H1 (cell line): Measurements from ENCODE around the gene MRTFB. TPM values are rescaled to one million over a fixed set of nuclear protein-coding genes. Genes with fewer than 3 reads are reported as not detected.

Source experiments
- CTCF ChIA-PET: fragments of 300-600 bp; sonication (Branson Sonifier 250); formaldehyde crosslinking; loops from one replicate; lab custom pipeline; 2021; ENCODE audit not compliant: partially characterized antibody; lab: Charles Lee
- POLR2A ChIA-PET: fragments of 300-600 bp; sonication (Branson Sonifier 250); formaldehyde crosslinking; loops from one replicate; lab custom pipeline; 2021; ENCODE audit warnings: inconsistent platforms; ENCODE audit not compliant: partially characterized antibody; lab: Charles Lee
- DNase-seq, 2 experiments: peaks; one replicate each; pipeline versions ENCODE4 v3.0.0 to v3.0.0-alpha.2; 2010 to 2022; ENCODE audit warnings: low spot score in 2 of 2, low read depth in 1 of 2, mixed read lengths in 1 of 2
- FAIRE-seq: peaks from 2 replicates; lab custom pipeline; 2011; peaks lifted over from hg19 to GRCh38; lab: Jason Lieb, UNC
- H2AFZ ChIP-seq: 2 replicates; pipeline ENCODE4 v1.8.1; 2012; ENCODE audit warnings: low read length, inconsistent platforms
- H2AK5ac ChIP-seq: 2 replicates; pipeline ENCODE4 v1.6.1; 2013; ENCODE audit warnings: low read depth, low read length
- H2BK120ac ChIP-seq: replicated peaks from 2 replicates; pipeline ENCODE3; 2013; ENCODE audit warnings: low read depth, low read length, inconsistent platforms
- H2BK12ac ChIP-seq: 2 replicates; pipeline ENCODE4 v1.6.1; 2013; ENCODE audit warnings: low read depth, low read length
- H2BK15ac ChIP-seq: 2 replicates; pipeline ENCODE4 v1.6.1; 2013; ENCODE audit warnings: low read length
- H2BK20ac ChIP-seq: 2 replicates; pipeline ENCODE4 v1.6.1; 2013; ENCODE audit warnings: low read length
- H2BK5ac ChIP-seq: 2 replicates; pipeline ENCODE4 v1.6.1; 2013; ENCODE audit warnings: low read depth, low read length
- H3K14ac ChIP-seq: 2 replicates; pipeline ENCODE4 v1.6.1; 2013; ENCODE audit warnings: inconsistent platforms; ENCODE audit not compliant: insufficient read length
- H3K18ac ChIP-seq: 2 replicates; pipeline ENCODE4 v1.6.1; 2013; ENCODE audit warnings: low read length; ENCODE audit errors: extremely low read depth
- H3K23ac ChIP-seq: 2 replicates; pipeline ENCODE4 v1.6.1; 2013; ENCODE audit warnings: inconsistent platforms; ENCODE audit not compliant: insufficient read length
- H3K23me2 ChIP-seq: 2 replicates; pipeline ENCODE4 v1.6.1; 2013; ENCODE audit warnings: low read depth, low read length
- H3K27ac ChIP-seq: 2 replicates; pipeline ENCODE4 v1.6.1; 2011; ENCODE audit warnings: low read depth, low read length, inconsistent platforms
- H3K27me3 ChIP-seq, 4 experiments: replicated peaks in 1 of 4; 1 replicate in 1 of 4; 2 replicates in 3 of 4; pipeline versions ENCODE4 v1.6.1 to v1.8.1; 2011 to 2013; ENCODE audit warnings: low read length in 3 of 4, mild to moderate bottlenecking in 3 of 4, inconsistent platforms in 2 of 4, mixed read lengths in 2 of 4, moderate library complexity in 1 of 4; ENCODE audit not compliant: control insufficient read depth in 3 of 4, insufficient read depth in 3 of 4; ENCODE audit errors: extremely low read depth in 1 of 4
- H3K36me3 ChIP-seq, 4 experiments: 2 replicates each; pipeline versions ENCODE4 v1.6.1 to v1.8.1; 2011 to 2013; ENCODE audit warnings: mild to moderate bottlenecking in 4 of 4, low read length in 3 of 4, moderate library complexity in 2 of 4, control low read depth in 1 of 4, inconsistent platforms in 1 of 4; ENCODE audit not compliant: insufficient read depth in 4 of 4, control insufficient read depth in 2 of 4
- H3K4ac ChIP-seq: replicated peaks from 2 replicates; pipeline ENCODE3; 2013; ENCODE audit warnings: low read length, low read depth, mixed read lengths, inconsistent platforms; ENCODE audit not compliant: insufficient read length
- H3K4me1 ChIP-seq, 4 experiments: replicated peaks in 1 of 4; 1 replicate in 1 of 4; 2 replicates in 3 of 4; pipeline versions ENCODE4 v1.6.1 to v1.8.1; 2011 to 2013; ENCODE audit warnings: low read length in 3 of 4, inconsistent platforms in 2 of 4, mixed read lengths in 1 of 4; ENCODE audit not compliant: insufficient read depth in 4 of 4, control insufficient read depth in 3 of 4
- H3K4me2 ChIP-seq, 2 experiments: 2 replicates each; pipeline versions ENCODE4 v1.6.1 to v1.8.1; 2011 to 2013; ENCODE audit warnings: low read depth in 2 of 2, low read length in 2 of 2, control low read depth in 1 of 2, inconsistent platforms in 1 of 2, mild to moderate bottlenecking in 1 of 2; ENCODE audit not compliant: insufficient read depth in 1 of 2
- H3K4me3 ChIP-seq, 4 experiments: fragments of 200-600, 300-600 bp in 1 of 4; sonication (generic), shearing (Covaris generic), sonication (Bioruptor Twin) in 1 of 4; 2 replicates each; pipeline versions ENCODE4 v1.5.1 to v1.8.1; 2011 to 2016; ENCODE audit warnings: low read length in 4 of 4, low read depth in 3 of 4, control low read depth in 2 of 4, inconsistent platforms in 2 of 4, mild to moderate bottlenecking in 2 of 4, mixed read lengths in 1 of 4, moderate library complexity in 1 of 4; ENCODE audit not compliant: insufficient read depth in 2 of 4; ENCODE audit errors: extremely low read depth in 1 of 4
- H3K56ac ChIP-seq: replicated peaks from 2 replicates; pipeline ENCODE3; 2013; ENCODE audit warnings: low read depth, mild to moderate bottlenecking, mixed read lengths, low read length, inconsistent platforms; ENCODE audit not compliant: insufficient read length
- H3K79me1 ChIP-seq: 2 replicates; pipeline ENCODE4 v1.6.1; 2013; ENCODE audit warnings: low read depth, low read length, control low read depth
- H3K79me2 ChIP-seq, 2 experiments: 2 replicates each; pipeline versions ENCODE4 v1.6.1 to v1.8.1; 2012 to 2013; ENCODE audit warnings: low read length in 2 of 2, mild to moderate bottlenecking in 2 of 2, inconsistent platforms in 1 of 2; ENCODE audit not compliant: insufficient read depth in 2 of 2, control insufficient read depth in 1 of 2
- H3K9ac ChIP-seq, 4 experiments: replicated peaks in 1 of 4; 1 replicate in 1 of 4; 2 replicates in 3 of 4; pipeline versions ENCODE4 v1.6.1 to v1.8.1; 2011 to 2013; ENCODE audit warnings: low read depth in 3 of 4, low read length in 3 of 4, control low read depth in 2 of 4, mild to moderate bottlenecking in 2 of 4, moderate library complexity in 2 of 4, inconsistent platforms in 1 of 4; ENCODE audit errors: extremely low read depth in 1 of 4
- H3K9me3 ChIP-seq, 2 experiments: 2 replicates each; pipeline versions ENCODE4 v1.6.1 to v1.8.1; 2012 to 2013; ENCODE audit warnings: mild to moderate bottlenecking in 2 of 2, moderate library complexity in 2 of 2, control low read depth in 1 of 2, inconsistent platforms in 1 of 2, low read depth in 1 of 2, low read length in 1 of 2, mixed read lengths in 1 of 2; ENCODE audit not compliant: insufficient read depth in 2 of 2
- H4K20me1 ChIP-seq, 2 experiments: replicated peaks in 1 of 2; 2 replicates each; pipeline versions ENCODE3 to v1.8.1; 2011 to 2013; ENCODE audit warnings: inconsistent platforms in 2 of 2, low read length in 2 of 2, mild to moderate bottlenecking in 1 of 2; ENCODE audit not compliant: insufficient read depth in 2 of 2, control insufficient read depth in 1 of 2
- H4K5ac ChIP-seq: 2 replicates; pipeline ENCODE4 v1.6.1; 2013; ENCODE audit warnings: low read length, low read depth, mixed read lengths, inconsistent platforms; ENCODE audit not compliant: insufficient read length
- H4K8ac ChIP-seq: 2 replicates; pipeline ENCODE4 v1.8.0; 2013; ENCODE audit warnings: mild to moderate bottlenecking, moderate library complexity, low read length, inconsistent platforms; ENCODE audit not compliant: insufficient read depth; ENCODE audit errors: extremely low read depth
- H4K91ac ChIP-seq: replicated peaks from 2 replicates; pipeline ENCODE3; 2013; ENCODE audit warnings: low read length, mixed read lengths, inconsistent platforms; ENCODE audit not compliant: insufficient read length
- ASH2L ChIP-seq: fragments of 200-600, 300-600 bp; sonication (generic); IDR thresholded peaks from one replicate; pipeline ENCODE4 v1.7.1; 2017; ENCODE audit warnings: low read length
- BRCA1 ChIP-seq: IDR thresholded peaks from 2 replicates; pipeline ENCODE4 v1.6.1; 2012; ENCODE audit warnings: low read depth, low read length, improper control_type of control experiment
- CBX8 ChIP-seq: fragments of 300-800, 300-1000 bp; sonication (generic); IDR thresholded peaks from 2 replicates; pipeline ENCODE4 v1.7.1; 2016; ENCODE audit warnings: low read depth, low read length, borderline replicate concordance
- EGR1 ChIP-seq: IDR thresholded peaks from 2 replicates; pipeline ENCODE4 v1.6.1; 2011; ENCODE audit warnings: low read depth, low read length, borderline replicate concordance
- EZH2 ChIP-seq: fragments of 200-600 bp; sonication (generic); IDR thresholded peaks from 2 replicates; pipeline ENCODE4 v1.7.1; 2012; ENCODE audit warnings: low read depth, mild to moderate bottlenecking, moderate library complexity, low read length, inconsistent platforms; ENCODE audit not compliant: severe bottlenecking
- FOSL1 ChIP-seq: IDR thresholded peaks from 2 replicates; pipeline ENCODE4 v1.6.1; 2011; ENCODE audit warnings: mild to moderate bottlenecking, low read depth, low read length, moderate library complexity; ENCODE audit not compliant: insufficient read depth
- POLR2A ChIP-seq, 2 experiments: IDR thresholded peaks; 1 replicate in 1 of 2; 2 replicates in 1 of 2; pipeline ENCODE4 v1.6.1; 2011; ENCODE audit warnings: low read depth in 2 of 2, low read length in 2 of 2, mild to moderate bottlenecking in 2 of 2; ENCODE audit errors: control extremely low read depth in 1 of 2
- SIN3A ChIP-seq, 2 experiments: IDR thresholded peaks in 1 of 2; conservative IDR thresholded peaks in 1 of 2; 2 replicates each; pipeline ENCODE4 v1.6.1; 2011 to 2012; ENCODE audit warnings: low read length in 2 of 2, improper control_type of control experiment in 1 of 2, low read depth in 1 of 2, mild to moderate bottlenecking in 1 of 2
- TBP ChIP-seq: IDR thresholded peaks from 2 replicates; pipeline ENCODE4 v1.6.1; 2011; ENCODE audit warnings: low read depth, low read length, improper control_type of control experiment
- WGBS, 2 experiments: shearing (Covaris generic) in 1 of 2; methylation state at CpG; one replicate each; pipeline versions ENCODE4 v1.1.6 to v1.1.7; 2013 to 2015; ENCODE audit warnings: low lambda C conversion rate in 2 of 2, mixed read lengths in 2 of 2, inconsistent platforms in 1 of 2, low coverage in 1 of 2, missing lambda C conversion rate in 1 of 2; ENCODE audit not compliant: insufficient replicate concordance in 2 of 2, insufficient coverage in 1 of 2, insufficient read length in 1 of 2; ENCODE audit errors: extremely low coverage in 1 of 2, missing lambda C conversion rate in 1 of 2; 5-methylcytosine and 5-hydroxymethylcytosine counted together
- polyA plus RNA-seq, 7 experiments: library from polyadenylated mRNA; depleted of rRNA in 3 of 7; stranded (reverse) in 5 of 7; unstranded in 2 of 7; fragments of >200 nt in 5 of 7; fragments of 200-250 nt in 2 of 7; gene quantifications; 1 replicate in 5 of 7; 2 replicates in 1 of 7; 4 replicates in 1 of 7; pipeline versions ENCODE4 v1.2.1 to v1.2.3, GENCODE V29; 2011 to 2013; ENCODE audit warnings: missing spikeins in 2 of 7, mixed read lengths in 2 of 7
- total RNA-seq: library from RNA; stranded (reverse); fragmentation: NEBNext Ultra II Directional; extraction: Animal tissue kit (Norgen Biotek cat#: 25700); gene quantifications from 2 replicates; pipeline ENCODE4 v1.2.1, GENCODE V29; 2021
- TF ChIP-seq, protein P1 (sequence below), 3 experiments: IDR thresholded peaks; 1 replicate in 2 of 3; 2 replicates in 1 of 3; pipeline versions ENCODE4 v1.5.1 to v1.6.1; 2011; ENCODE audit warnings: low read length in 3 of 3, mild to moderate bottlenecking in 3 of 3, inconsistent platforms in 2 of 3, low read depth in 1 of 3, moderate library complexity in 1 of 3; ENCODE audit not compliant: insufficient read depth in 1 of 3; ENCODE audit errors: control extremely low read depth in 1 of 3
- TF ChIP-seq, protein P2 (sequence below): IDR thresholded peaks from 2 replicates; pipeline ENCODE4 v1.6.1; 2012; ENCODE audit warnings: inconsistent platforms

MRTFB gene
- total and polyA plus RNA-seq, 2 of the 8 experiments (the other 6 are each of a cell fraction or from before 2014, with no cell fraction given): 13.5 to 34.9 TPM

DNA sequence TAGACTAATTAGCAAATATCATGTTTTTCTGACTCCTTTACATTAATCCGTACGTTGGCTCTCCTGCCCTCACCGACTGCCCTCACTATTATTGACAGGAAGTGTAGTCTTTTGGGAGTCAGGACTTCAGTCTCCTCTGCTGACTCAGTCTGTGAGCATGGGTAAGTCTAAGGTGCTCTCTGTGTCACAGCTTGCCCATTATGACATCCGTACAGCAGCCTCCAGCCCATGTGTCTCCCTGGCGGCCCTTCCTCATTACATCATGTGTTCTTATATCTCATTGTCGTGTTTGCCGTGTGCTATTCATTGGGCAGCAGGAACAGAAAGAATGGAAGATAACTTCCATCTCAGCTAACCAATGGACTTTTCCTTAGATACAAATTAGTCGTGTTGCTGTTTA is 77.5 kb downstream of the MRTFB start:
- Histone ChIP-seq H2BK12ac (no peak overlapping the region), H3K23ac (no peak overlapping the region), H2AK5ac (no peak overlapping the region), H2AFZ (no peak overlapping the region), H3K18ac (no peak overlapping the region), H3K23me2 (no peaks in the 10 kb centered on the region), H3K4me1 (no peaks in the 10 kb centered on the region), H2BK20ac (no peak overlapping the region), H2BK15ac (no peak overlapping the region), H3K9ac (no peak overlapping the region), H4K20me1 (no peaks in the 10 kb centered on the region), H3K36me3 (no peaks in the 10 kb centered on the region; a peak in 1 of 8 replicates), H4K5ac (no peak overlapping the region), H3K4me2 (no peak overlapping the region), H3K56ac (no peak overlapping the region), H2BK120ac (no peak overlapping the region), H2BK5ac (no peak overlapping the region), H4K8ac (no peak overlapping the region), H3K4ac (no peak overlapping the region), H4K91ac (no peak overlapping the region), H3K9me3 (no peaks in the 10 kb centered on the region), H3K4me3 (no peak overlapping the region), H3K79me2 (no peaks in the 10 kb centered on the region), H3K79me1 (no peaks in the 10 kb centered on the region), H3K14ac (no peak overlapping the region), H3K27ac (no peak overlapping the region), H3K27me3 (no peaks in the 10 kb centered on the region)
- POLR2A ChIA-PET: interaction anchor here (1.9 kb wide), 1 partner anchor 9 kb away, joined by 5 read pairs; no protein-coding TSS in a partner anchor
- CTCF ChIA-PET: interaction anchor here (0.6 to 1.4 kb wide), 3 partner anchors 195 to 224 kb away, joined by 3 read pairs; no protein-coding TSS in a partner anchor
- DNase-seq: no peak
- FAIRE-seq: no peak
- WGBS, 2 experiments: 92% methylated on average over 8 of the region's 8 CpGs; no CpG with 5 or more reads in 1 of the 2 experiments
- TF ChIP-seq TBP (no peak), CBX8 (no peak), BRCA1 (no peak), EZH2 (no peak), EGR1 (no peak), ASH2L (no peak), SIN3A (conservative IDR thresholded peaks at IDR 0.05 in 1 of 2, IDR thresholded peaks at IDR 0.05 in 1 of 2; ENCODE audit: low read depth in 1 of 2, low read length in 2 of 2) (no peak), FOSL1 (no peak), POLR2A (IDR thresholded peaks at IDR 0.05; ENCODE audit: control extremely low read depth in 1 of 2, low read depth in 2 of 2, low read length in 2 of 2) (no peak)
- TF ChIP-seq, protein P1, sequence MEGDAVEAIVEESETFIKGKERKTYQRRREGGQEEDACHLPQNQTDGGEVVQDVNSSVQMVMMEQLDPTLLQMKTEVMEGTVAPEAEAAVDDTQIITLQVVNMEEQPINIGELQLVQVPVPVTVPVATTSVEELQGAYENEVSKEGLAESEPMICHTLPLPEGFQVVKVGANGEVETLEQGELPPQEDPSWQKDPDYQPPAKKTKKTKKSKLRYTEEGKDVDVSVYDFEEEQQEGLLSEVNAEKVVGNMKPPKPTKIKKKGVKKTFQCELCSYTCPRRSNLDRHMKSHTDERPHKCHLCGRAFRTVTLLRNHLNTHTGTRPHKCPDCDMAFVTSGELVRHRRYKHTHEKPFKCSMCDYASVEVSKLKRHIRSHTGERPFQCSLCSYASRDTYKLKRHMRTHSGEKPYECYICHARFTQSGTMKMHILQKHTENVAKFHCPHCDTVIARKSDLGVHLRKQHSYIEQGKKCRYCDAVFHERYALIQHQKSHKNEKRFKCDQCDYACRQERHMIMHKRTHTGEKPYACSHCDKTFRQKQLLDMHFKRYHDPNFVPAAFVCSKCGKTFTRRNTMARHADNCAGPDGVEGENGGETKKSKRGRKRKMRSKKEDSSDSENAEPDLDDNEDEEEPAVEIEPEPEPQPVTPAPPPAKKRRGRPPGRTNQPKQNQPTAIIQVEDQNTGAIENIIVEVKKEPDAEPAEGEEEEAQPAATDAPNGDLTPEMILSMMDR (IDR thresholded peaks at IDR 0.05; ENCODE audit: control extremely low read depth in 1 of 3, insufficient read depth in 1 of 3, low read depth in 1 of 3, low read length in 3 of 3): no peak
- TF ChIP-seq, protein P2, sequence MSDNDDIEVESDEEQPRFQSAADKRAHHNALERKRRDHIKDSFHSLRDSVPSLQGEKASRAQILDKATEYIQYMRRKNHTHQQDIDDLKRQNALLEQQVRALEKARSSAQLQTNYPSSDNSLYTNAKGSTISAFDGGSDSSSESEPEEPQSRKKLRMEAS: no peak
